Liver (tissue), 9 donors: ENCODE measurements around the gene ANK3. TPM values are rescaled to one million over a fixed set of nuclear protein-coding genes. Genes with fewer than 3 reads are reported as not detected.

Source experiments
- DNase-seq: peaks from one replicate; pipeline ENCODE4 v3.0.0-alpha.2; 2017; ENCODE audit warnings: low spot score
- H3K27ac ChIP-seq, 2 donors: one replicate each; pipeline ENCODE4 v1.7.0; 2013; ENCODE audit warnings: inconsistent platforms in 2 of 2, low read length in 2 of 2, control low read depth in 1 of 2, low read depth in 1 of 2, mild to moderate bottlenecking in 1 of 2
- H3K27me3 ChIP-seq, 4 donors: one replicate each; pipeline versions ENCODE4 v1.6.1 to v1.7.0; 2013; ENCODE audit warnings: low read length in 3 of 4, inconsistent platforms in 1 of 4, mild to moderate bottlenecking in 1 of 4, moderate library complexity in 1 of 4; ENCODE audit not compliant: control insufficient read depth in 4 of 4, insufficient read depth in 4 of 4
- H3K36me3 ChIP-seq, 4 donors: one replicate each; pipeline versions ENCODE4 v1.6.1 to v1.7.0; 2013; ENCODE audit warnings: low read length in 3 of 4, mild to moderate bottlenecking in 3 of 4, low read depth in 1 of 4, moderate library complexity in 1 of 4; ENCODE audit not compliant: control insufficient read depth in 4 of 4, insufficient read depth in 3 of 4
- H3K4me1 ChIP-seq, 4 donors: one replicate each; pipeline versions ENCODE4 v1.6.1 to v1.7.0; 2013; ENCODE audit warnings: low read length in 3 of 4, mild to moderate bottlenecking in 3 of 4, moderate library complexity in 1 of 4; ENCODE audit not compliant: control insufficient read depth in 4 of 4, insufficient read depth in 4 of 4
- H3K4me3 ChIP-seq, 3 donors: one replicate each; pipeline versions ENCODE4 v1.6.1 to v1.7.0; 2013; ENCODE audit warnings: low read length in 3 of 3, control low read depth in 1 of 3, low read depth in 1 of 3, mild to moderate bottlenecking in 1 of 3
- H3K9ac ChIP-seq, 2 donors: one replicate each; pipeline ENCODE4 v1.7.0; 2013; ENCODE audit warnings: low read length in 2 of 2, mild to moderate bottlenecking in 2 of 2, moderate library complexity in 2 of 2, control low read depth in 1 of 2, low read depth in 1 of 2
- H3K9me3 ChIP-seq, 4 donors: one replicate each; pipeline versions ENCODE4 v1.6.1 to v1.7.0; 2013; ENCODE audit warnings: low read length in 3 of 4; ENCODE audit not compliant: control insufficient read depth in 4 of 4
- CTCF ChIP-seq: fragments of 150-350 bp; IDR thresholded peaks from 2 replicates; pipeline ENCODE4 v1.5.1; 2017; ENCODE audit warnings: improper control_type of control experiment, low read depth, low read length; ENCODE audit not compliant: missing input control
- EGR1 ChIP-seq, 2 donors: IDR thresholded peaks; 2 replicates each; pipeline ENCODE4 v1.6.1; 2016 to 2018; ENCODE audit warnings: antibody characterized with exemption in 2 of 2, low read depth in 2 of 2
- FOXA1 ChIP-seq: IDR thresholded peaks from 2 replicates; pipeline ENCODE4 v1.6.1; 2016; ENCODE audit warnings: antibody characterized with exemption
- FOXA2 ChIP-seq: IDR thresholded peaks from 2 replicates; pipeline ENCODE4 v1.6.1; 2016; ENCODE audit warnings: antibody characterized with exemption
- GABPA ChIP-seq, 2 donors: IDR thresholded peaks in 1 of 2; conservative IDR thresholded peaks in 1 of 2; 2 replicates each; pipeline ENCODE4 v1.6.1; 2016; ENCODE audit warnings: antibody characterized with exemption in 2 of 2, mild to moderate bottlenecking in 1 of 2, moderate library complexity in 1 of 2
- HNF4A ChIP-seq, 2 donors: conservative IDR thresholded peaks; 2 replicates each; pipeline ENCODE4 v1.6.1; 2016; ENCODE audit warnings: antibody characterized with exemption in 2 of 2, mild to moderate bottlenecking in 2 of 2
- HNF4G ChIP-seq: IDR thresholded peaks from 2 replicates; pipeline ENCODE4 v1.6.1; 2016; ENCODE audit warnings: antibody characterized with exemption
- JUND ChIP-seq, 2 donors: IDR thresholded peaks; 2 replicates each; pipeline ENCODE4 v1.6.1; 2016; ENCODE audit warnings: antibody characterized with exemption in 2 of 2
- MAX ChIP-seq: IDR thresholded peaks from 2 replicates; pipeline ENCODE4 v1.6.1; 2016; ENCODE audit warnings: antibody characterized with exemption
- NR2F2 ChIP-seq: IDR thresholded peaks from 2 replicates; pipeline ENCODE4 v1.6.1; 2016; ENCODE audit warnings: antibody characterized with exemption
- RAD21 ChIP-seq, 2 donors: IDR thresholded peaks; 2 replicates each; pipeline ENCODE4 v1.6.1; 2016; ENCODE audit warnings: antibody characterized with exemption in 2 of 2, mild to moderate bottlenecking in 2 of 2
- REST ChIP-seq: IDR thresholded peaks from 2 replicates; pipeline ENCODE4 v1.6.1; 2016; ENCODE audit warnings: antibody characterized with exemption, mild to moderate bottlenecking
- RXRA ChIP-seq, 2 donors: IDR thresholded peaks; 2 replicates each; pipeline ENCODE4 v1.6.1; 2017 to 2018; ENCODE audit warnings: antibody characterized with exemption in 2 of 2, mild to moderate bottlenecking in 1 of 2
- SP1 ChIP-seq: IDR thresholded peaks from 2 replicates; pipeline ENCODE4 v1.6.1; 2018; ENCODE audit warnings: antibody characterized with exemption, mild to moderate bottlenecking
- TAF1 ChIP-seq: conservative IDR thresholded peaks from 2 replicates; pipeline ENCODE4 v1.6.1; 2016; ENCODE audit warnings: antibody characterized with exemption, mild to moderate bottlenecking
- YY1 ChIP-seq: IDR thresholded peaks from 2 replicates; pipeline ENCODE4 v1.6.1; 2016; ENCODE audit warnings: antibody characterized with exemption, mild to moderate bottlenecking
- ZBTB33 ChIP-seq: IDR thresholded peaks from 2 replicates; pipeline ENCODE4 v1.6.1; 2016; ENCODE audit warnings: antibody characterized with exemption
- WGBS: extraction: QIAGEN DNeasy Blood & Tissue Kit; methylation state at CpG from one replicate; pipeline ENCODE4 v1.1.7; 2013; 5-methylcytosine and 5-hydroxymethylcytosine counted together
- polyA plus RNA-seq, 2 donors: library from polyadenylated mRNA; stranded (reverse) in 1 of 2; unstranded in 1 of 2; fragments of 200-250 nt in 1 of 2; fragments of >200 nt in 1 of 2; fragmentation: Nextera tagmentation in 1 of 2; extraction: Ambion mirVana in 1 of 2; gene quantifications; one replicate each; pipeline versions ENCODE4 v1.2.1 to v1.2.3, GENCODE V29; 2013 to 2015
- total RNA-seq, 2 donors: library from RNA; depleted of rRNA; stranded (reverse); fragments of >200 nt; gene quantifications; one replicate each; pipeline ENCODE4 v1.2.3, GENCODE V29; 2014
- TF ChIP-seq, protein P1 (sequence below): IDR thresholded peaks from 2 replicates; pipeline ENCODE4 v1.6.1; 2016; ENCODE audit warnings: antibody characterized with exemption
- donor health status: healthy.
- donor health status: healthy.
- donor health status: healthy.
- donor health status: healthy.
- donor health status: healthy.

Gene ANK3
- total and polyA plus RNA-seq, 4 donors = 5.7 to 30.0 (median 9.7) TPM

GRCh38 chr10:60031664-60032063 is 358.0 kb downstream of the ANK3 start:
- H3K4me1 ChIP-seq = no peaks in the 10 kb centered on the region
- no peak overlapping the region for H3K4me3 ChIP-seq
- no peaks in the 10 kb centered on the region for H3K36me3 ChIP-seq
- H3K9me3 ChIP-seq = no peaks in the 10 kb centered on the region
- DNase-seq = no peak
- no peaks in the 10 kb centered on the region for H3K27me3 ChIP-seq
- TF ChIP-seq NR2F2 = no peak
- no peak for TF ChIP-seq YY1
- TF ChIP-seq, protein P1, sequence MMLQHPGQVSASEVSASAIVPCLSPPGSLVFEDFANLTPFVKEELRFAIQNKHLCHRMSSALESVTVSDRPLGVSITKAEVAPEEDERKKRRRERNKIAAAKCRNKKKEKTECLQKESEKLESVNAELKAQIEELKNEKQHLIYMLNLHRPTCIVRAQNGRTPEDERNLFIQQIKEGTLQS = no peak
- TF ChIP-seq EGR1 (IDR thresholded peaks at IDR 0.05; ENCODE audit: low read depth in 2 of 2) = no peak
- no peak for TF ChIP-seq RAD21 (IDR thresholded peaks at IDR 0.05)
- no peak for TF ChIP-seq CTCF
- TF ChIP-seq FOXA1 = no peak
- no peak for TF ChIP-seq HNF4G
- no peak for TF ChIP-seq TAF1
- TF ChIP-seq GABPA (IDR thresholded peaks at IDR 0.05 in 1 of 2, conservative IDR thresholded peaks at IDR 0.05 in 1 of 2) = no peak
- no peak for TF ChIP-seq SP1
- TF ChIP-seq REST = no peak
- no peak for TF ChIP-seq ZBTB33
- TF ChIP-seq RXRA (IDR thresholded peaks at IDR 0.05) = no peak
- TF ChIP-seq JUND (IDR thresholded peaks at IDR 0.05) = no peak
- TF ChIP-seq MAX = no peak
- TF ChIP-seq HNF4A (conservative IDR thresholded peaks at IDR 0.05) = no peak
- H3K27ac ChIP-seq = no peak overlapping the region
- H3K9ac ChIP-seq = no peak overlapping the region

DNA sequence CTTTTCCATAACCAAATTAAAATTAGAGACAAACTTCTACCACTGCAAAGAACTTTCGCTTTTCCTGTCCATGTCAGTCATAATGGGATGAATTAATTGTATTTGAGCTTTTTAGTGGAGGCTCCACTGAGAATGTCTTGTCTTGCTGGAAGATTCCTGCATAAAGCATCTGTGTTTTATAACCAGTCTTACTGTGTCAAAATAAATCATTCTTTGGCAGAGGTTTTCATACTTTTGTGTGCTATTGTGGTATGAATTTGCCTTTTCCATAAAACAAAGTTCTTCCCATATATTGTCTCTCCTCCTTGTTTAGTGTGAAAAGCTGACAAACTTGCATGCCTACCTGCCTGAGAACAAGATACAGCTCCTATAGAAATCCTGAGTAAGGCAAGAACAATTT is 358.5 kb downstream of the ANK3 start:
- 94% methylated on average over 1 of the region's 1 CpG for WGBS
- H3K4me1 ChIP-seq = no peaks in the 10 kb centered on the region
- H3K4me3 ChIP-seq = no peak overlapping the region
- TF ChIP-seq GABPA (IDR thresholded peaks at IDR 0.05 in 1 of 2, conservative IDR thresholded peaks at IDR 0.05 in 1 of 2) = no peak
- no peak for TF ChIP-seq RAD21 (IDR thresholded peaks at IDR 0.05)
- TF ChIP-seq RXRA (IDR thresholded peaks at IDR 0.05) = no peak
- no peak for TF ChIP-seq FOXA2
- no peak for TF ChIP-seq SP1
- TF ChIP-seq, protein P1 = no peak
- no peak for TF ChIP-seq FOXA1
- TF ChIP-seq YY1 = no peak
- no peak for TF ChIP-seq NR2F2
- no peak for TF ChIP-seq HNF4A (conservative IDR thresholded peaks at IDR 0.05)
- no peak for DNase-seq
- no peaks in the 10 kb centered on the region for H3K27me3 ChIP-seq
- no peak overlapping the region for H3K9ac ChIP-seq
- H3K27ac ChIP-seq = no peak overlapping the region
- H3K36me3 ChIP-seq = no peaks in the 10 kb centered on the region
- no peaks in the 10 kb centered on the region for H3K9me3 ChIP-seq
